SW 1271 (cell line): ENCODE results near the gene TMA16.
"Not testable (repeated sequence)": the region's sequence is repeated elsewhere in the genome, so short reads cannot be mapped to it uniquely, and the experiment has no call there.

ENCODE experiments used
- DNase-seq, 2 experiments: peaks; one replicate each; lab custom pipeline; 2025; lab: John Stamatoyannopoulos, UW

Gene TMA16

GRCh38 chr4:163494360-163495241 is at the start of gene TMA16:
Gene TMA16 (plus strand): TSS chr4:163494690. CDS start chr4:163494802, 112 bp downstream.
- peak; percentile 73 to 80 for DNase-seq

GRCh38 chr4:163447023-163447422 is 47.5 kb upstream of the TMA16 start:
- DNase-seq = not testable (repeated sequence)

- no peak for DNase-seq
Observed at GRCh38 chr4:163447481-163447880, 47.0 kb upstream of the TMA16 start.

GRCh38 chr4:163448540-163449203 is 45.8 kb upstream of the TMA16 start:
- no peak for DNase-seq

- DNase-seq = no peak
Observed at GRCh38 chr4:163462556-163462955, 31.9 kb upstream of the TMA16 start.

GRCh38 chr4:163467082-163467770 is 27.3 kb upstream of the TMA16 start:
- DNase-seq = no peak

- DNase-seq = no peak
Observed at GRCh38 chr4:163470391-163470790, 24.1 kb upstream of the TMA16 start.

GRCh38 chr4:163473130-163473529 is 21.4 kb upstream of the TMA16 start:
- no peak for DNase-seq

GRCh38 chr4:163473576-163473975 is 20.9 kb upstream of the TMA16 start, which contains the start of gene TKTL2:
Gene TKTL2 (minus strand): TSS chr4:163473754. CDS start chr4:163473734, 20 bp downstream.
- DNase-seq = no peak

- DNase-seq = no peak
Observed at GRCh38 chr4:163474027-163474426, 20.5 kb upstream of the TMA16 start.

- no peak for DNase-seq
Observed at GRCh38 chr4:163476761-163477438, 17.6 kb upstream of the TMA16 start.

- no peak for DNase-seq
Observed at GRCh38 chr4:163482190-163482589, 12.3 kb upstream of the TMA16 start.

- peak in 1 of 2 experiments; percentile 20 for DNase-seq
Observed at GRCh38 chr4:163484906-163485305, 9.6 kb upstream of the TMA16 start.

GRCh38 chr4:163485589-163485988 is 8.9 kb upstream of the TMA16 start:
- no peak for DNase-seq

GRCh38 chr4:163486321-163486720 is 8.2 kb upstream of the TMA16 start:
- no peak for DNase-seq

GRCh38 chr4:163489929-163490328 is 4.6 kb upstream of the TMA16 start:
- DNase-seq = no peak

- DNase-seq = peak in 1 of 2 experiments; percentile 1
Observed at GRCh38 chr4:163492951-163493504, 1.5 kb upstream of the TMA16 start.

- DNase-seq = peak in 1 of 2 experiments; percentile 41
Observed at GRCh38 chr4:163493643-163494359, 689 bp upstream of the TMA16 start.

GRCh38 chr4:163495900-163496299 is 1.4 kb downstream of the TMA16 start:
- no peak for DNase-seq

- DNase-seq = no peak
Observed at GRCh38 chr4:163500586-163500985, 6.1 kb downstream of the TMA16 start.

- no peak for DNase-seq
Observed at GRCh38 chr4:163505374-163505773, 10.9 kb downstream of the TMA16 start.
